GM10266 (cell line): ENCODE measurements around the gene DMTF1.
A peak's percentile ranks its signal among the peaks of the same experiment; 100 is the strongest.

ENCODE experiments used
- DNase-seq: peaks from one replicate; pipeline ENCODE4 v3.0.0; 2012; ENCODE audit errors: extremely low spot score
- TF ChIP-seq, protein P1 (sequence below): IDR thresholded peaks from 2 replicates; pipeline ENCODE4 v1.5.1; 2012; ENCODE audit warnings: mild to moderate bottlenecking, low read depth; ENCODE audit not compliant: control insufficient read depth, insufficient read depth; ENCODE audit errors: missing control alignments

DMTF1 gene

DNA sequence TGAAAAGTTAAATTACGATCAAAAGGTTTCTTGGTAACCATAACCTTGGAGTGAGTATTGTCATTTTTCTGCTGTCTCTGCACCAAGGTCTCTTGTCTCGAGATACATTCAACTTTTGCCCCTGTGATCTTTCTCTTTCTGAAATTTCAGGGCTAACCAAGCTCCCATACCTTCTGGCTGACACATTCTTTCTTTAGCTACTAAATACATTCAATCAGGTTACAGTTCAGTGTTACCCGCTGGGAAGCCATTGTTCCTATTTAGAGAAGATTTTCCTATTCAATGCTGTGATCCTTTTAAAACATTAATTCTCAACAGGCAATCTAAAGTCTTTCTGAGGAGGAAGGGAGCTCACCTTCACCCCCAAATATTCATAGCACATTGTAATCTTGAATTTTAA lies 22.9 kb upstream of the DMTF1 start:
- no peak for DNase-seq
- TF ChIP-seq, protein P1, sequence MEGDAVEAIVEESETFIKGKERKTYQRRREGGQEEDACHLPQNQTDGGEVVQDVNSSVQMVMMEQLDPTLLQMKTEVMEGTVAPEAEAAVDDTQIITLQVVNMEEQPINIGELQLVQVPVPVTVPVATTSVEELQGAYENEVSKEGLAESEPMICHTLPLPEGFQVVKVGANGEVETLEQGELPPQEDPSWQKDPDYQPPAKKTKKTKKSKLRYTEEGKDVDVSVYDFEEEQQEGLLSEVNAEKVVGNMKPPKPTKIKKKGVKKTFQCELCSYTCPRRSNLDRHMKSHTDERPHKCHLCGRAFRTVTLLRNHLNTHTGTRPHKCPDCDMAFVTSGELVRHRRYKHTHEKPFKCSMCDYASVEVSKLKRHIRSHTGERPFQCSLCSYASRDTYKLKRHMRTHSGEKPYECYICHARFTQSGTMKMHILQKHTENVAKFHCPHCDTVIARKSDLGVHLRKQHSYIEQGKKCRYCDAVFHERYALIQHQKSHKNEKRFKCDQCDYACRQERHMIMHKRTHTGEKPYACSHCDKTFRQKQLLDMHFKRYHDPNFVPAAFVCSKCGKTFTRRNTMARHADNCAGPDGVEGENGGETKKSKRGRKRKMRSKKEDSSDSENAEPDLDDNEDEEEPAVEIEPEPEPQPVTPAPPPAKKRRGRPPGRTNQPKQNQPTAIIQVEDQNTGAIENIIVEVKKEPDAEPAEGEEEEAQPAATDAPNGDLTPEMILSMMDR: no peak

DNA sequence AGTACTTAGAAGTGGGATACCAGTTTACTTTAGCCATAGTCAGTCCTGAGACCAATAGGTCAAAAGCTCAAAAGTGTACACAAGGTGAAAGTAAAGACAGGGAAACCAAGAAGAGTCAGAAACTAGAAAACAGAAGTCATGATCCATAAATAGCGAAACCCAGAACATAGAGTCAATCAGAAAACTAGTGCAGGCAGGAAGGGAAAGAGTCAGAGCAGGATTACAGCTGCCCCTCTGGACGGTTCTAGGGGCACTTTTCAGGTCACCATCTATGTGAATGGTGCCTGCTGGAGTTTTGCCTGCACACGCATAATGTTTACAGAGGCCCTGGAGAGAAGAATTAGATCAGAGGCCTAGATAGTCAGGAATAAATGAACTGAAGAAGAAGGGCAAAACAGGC lies 22.4 kb upstream of the DMTF1 start:
- peak; percentile 33 for DNase-seq
- TF ChIP-seq, protein P1: no peak

DNA sequence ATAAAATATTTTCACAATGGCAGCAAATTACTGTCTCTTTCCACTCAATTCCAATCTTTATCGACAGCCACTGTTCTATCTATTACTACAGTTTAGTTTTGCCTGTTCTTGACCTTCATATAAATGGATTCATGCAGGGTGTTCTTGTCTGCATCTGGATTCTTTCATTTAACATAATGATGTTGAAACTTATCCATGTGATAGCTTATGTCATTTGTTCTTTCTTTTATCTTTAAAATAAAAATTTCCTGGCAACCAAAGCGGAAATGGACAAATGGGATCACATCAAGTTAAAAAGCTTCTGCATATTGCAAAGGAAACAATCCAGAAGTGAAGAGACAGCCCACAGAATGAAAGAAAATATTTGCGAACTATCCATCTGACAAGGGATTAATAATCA lies 20.5 kb upstream of the DMTF1 start:
- DNase-seq: no peak
- TF ChIP-seq, protein P1: no peak

DNA sequence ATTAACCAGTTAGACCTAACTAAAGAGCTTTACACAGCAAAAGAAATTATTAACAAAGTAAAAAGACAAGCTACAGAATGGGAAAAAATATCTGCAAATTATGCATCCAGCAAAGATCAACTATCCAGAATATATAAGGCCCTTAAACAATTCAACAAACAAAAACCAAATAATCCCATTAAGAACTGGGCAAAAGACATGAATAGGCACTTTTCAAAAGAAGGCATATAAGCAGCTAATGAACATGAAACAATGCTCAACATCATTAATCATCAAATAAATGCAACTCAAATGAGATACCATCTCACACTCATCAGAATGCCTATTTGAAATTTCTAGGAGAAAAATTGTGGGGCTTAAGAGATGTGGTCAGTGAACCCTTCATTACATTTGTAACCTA lies 15.0 kb upstream of the DMTF1 start:
- TF ChIP-seq, protein P1: no peak
- DNase-seq: no peak

DNA sequence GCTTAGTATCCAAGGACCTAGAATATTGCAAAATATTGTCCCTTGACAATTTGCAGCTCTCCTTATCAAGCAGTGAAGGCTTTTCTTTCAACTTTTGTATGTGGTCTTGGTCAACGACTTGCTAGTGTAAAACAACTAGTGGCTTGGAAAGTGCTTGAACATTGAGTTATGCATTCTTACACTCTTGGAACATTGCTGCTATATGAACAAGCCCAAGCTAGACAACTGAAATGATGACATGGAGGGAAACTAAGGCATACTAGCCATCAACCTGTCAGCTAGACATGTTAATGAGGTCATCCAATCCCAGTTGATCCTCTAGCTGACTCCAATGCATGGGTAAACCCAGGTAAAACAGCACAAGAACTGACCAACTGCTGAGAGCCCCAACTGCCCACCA lies 12.7 kb upstream of the DMTF1 start:
- DNase-seq: no peak
- TF ChIP-seq, protein P1: no peak

DNA sequence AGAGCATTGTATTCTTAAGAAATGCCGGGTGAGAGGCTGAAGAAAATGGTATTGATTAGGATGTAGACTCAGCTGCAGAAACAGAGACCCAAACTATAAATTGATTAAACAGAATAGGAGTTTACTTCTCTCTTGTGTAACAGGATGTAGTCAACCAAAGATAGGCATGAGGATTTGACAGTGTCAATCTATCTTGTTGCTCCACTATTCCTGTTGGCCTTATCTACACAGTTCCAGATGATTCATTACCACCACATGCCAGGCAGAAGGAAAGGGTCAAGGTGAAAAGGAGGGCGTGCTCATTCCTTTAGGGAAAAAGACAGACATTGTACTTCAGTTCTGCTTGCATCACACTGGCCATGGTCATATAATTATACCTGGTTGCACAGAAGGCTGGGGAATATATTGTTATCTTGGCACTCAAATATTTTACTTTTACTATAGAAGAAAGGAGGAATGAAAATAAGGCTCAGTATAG lies 11.9 kb upstream of the DMTF1 start:
- TF ChIP-seq, protein P1: no peak
- no peak for DNase-seq

DNA sequence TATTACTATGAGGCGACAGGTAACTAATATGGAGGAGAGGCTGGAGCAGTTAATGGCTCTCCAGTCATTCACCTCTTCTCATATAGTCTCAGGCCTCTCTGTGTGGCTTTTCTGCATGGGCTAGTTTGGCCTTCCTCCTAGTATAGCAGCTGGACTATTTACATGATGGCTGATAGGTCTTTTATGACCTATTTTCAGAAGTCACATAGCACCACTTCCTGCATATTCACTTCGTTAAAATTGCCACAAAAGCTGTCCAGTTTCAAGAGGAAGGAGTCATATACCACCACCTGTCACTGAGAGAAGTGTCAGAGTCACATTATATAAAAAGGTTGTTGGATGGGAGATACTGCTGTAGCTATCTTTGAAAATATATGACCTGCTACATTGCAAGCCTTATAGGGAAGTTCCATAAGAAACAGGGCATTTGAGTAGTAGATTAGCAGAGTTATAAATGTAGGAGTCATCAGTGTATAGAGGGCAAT lies 8.0 kb upstream of the DMTF1 start:
- TF ChIP-seq, protein P1: no peak
- peak; percentile 38 for DNase-seq
